Posterior cingulate gyrus (tissue), 11 donors: ENCODE measurements around the gene ADAMTS19.
"Not testable (repeated sequence)": the region's sequence is repeated elsewhere in the genome, so short reads cannot be mapped to it uniquely, and the experiment has no call there.

Source experiments
- DNase-seq, 10 donors: peaks; one replicate each; pipeline versions ENCODE4 v3.0.0 to v3.0.0-alpha.2; 2020 to 2021; ENCODE audit warnings: mixed read lengths in 3 of 10
- intact Hi-C: fragments of 100-400 bp; cut with DNase I; formaldehyde crosslinking; loops from one replicate; pipeline ENCODE4 v1.15.1; 2023

Gene ADAMTS19

DNA sequence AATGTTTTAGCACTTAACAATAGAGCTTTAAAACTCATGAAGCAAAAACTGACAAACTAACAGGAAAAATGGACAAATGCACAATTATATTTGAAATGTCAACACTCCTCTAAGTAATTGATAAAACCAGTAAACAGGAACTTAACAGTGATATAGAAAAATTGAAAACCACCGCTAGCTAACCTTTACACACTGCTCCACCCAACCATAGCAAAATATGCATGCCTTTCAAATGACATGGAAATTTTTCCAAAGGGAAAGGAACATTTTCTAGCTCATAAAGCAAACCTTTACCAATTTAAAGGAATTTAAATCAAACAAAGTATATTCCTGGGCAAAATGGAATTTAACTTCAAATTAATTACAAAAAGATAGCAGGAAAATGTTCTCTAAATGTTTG is 109.2 kb downstream of the ADAMTS19 start:
- no peak for DNase-seq
- intact Hi-C loops: no loop called here

DNA sequence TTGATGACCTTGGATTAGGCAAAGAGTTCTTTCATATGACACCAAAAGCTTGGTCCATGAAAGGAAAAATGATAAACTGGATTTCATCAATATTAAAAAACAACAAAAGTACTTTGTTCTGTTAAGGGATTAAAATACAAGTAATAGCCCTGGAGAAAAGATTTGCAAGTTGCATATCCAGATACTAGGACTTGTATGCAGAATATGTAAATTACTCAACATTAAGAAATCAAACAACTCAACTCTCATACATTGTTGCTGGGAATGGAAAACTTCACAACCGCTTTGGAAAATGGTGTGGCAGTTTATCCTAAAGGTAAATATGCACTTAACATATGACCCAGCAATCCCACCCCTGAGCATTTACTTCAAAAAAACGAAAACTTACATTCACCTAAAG is 112.0 kb downstream of the ADAMTS19 start:
- no peak for DNase-seq
- intact Hi-C loops: no loop called here

- DNase-seq, intact Hi-C loops: not testable (repeated sequence)
Measured at GRCh38 chr5:129584496-129584895, 124.4 kb downstream of the ADAMTS19 start.

DNA sequence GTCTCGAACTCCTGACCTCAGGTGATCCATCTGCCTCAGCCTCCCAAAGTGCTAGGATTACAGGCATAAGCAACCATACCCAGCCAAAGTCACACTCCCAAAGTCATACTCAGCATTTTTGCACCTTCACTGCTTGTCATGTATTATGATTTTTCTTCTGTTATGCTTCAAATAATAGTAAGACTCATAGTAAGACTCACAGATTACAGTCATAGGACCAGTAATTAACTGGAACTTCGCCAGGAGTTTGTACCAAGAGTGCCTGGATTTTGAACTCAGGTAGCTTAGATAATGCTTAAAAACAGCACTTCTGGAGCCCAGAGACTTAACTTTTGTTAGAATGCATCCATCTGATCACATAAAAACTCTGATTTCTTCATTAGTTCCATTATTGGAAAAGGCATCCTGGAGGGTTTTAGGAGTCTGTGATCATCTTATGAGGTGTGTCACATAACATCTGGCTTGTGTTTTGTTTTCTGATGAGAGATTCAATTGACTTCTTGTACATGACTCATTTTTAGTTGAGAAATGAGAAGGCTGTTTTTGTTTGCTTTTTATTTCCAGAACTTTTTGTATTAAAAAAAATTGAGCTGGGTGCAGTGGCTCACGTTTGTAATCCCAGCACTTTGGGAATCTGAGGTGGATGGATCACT is 131.5 kb downstream of the ADAMTS19 start:
- intact Hi-C loops: no loop called here
- DNase-seq: no peak

- intact Hi-C loops: no loop called here
- no peak for DNase-seq
Measured at GRCh38 chr5:129593525-129593924, 133.4 kb downstream of the ADAMTS19 start.

DNA sequence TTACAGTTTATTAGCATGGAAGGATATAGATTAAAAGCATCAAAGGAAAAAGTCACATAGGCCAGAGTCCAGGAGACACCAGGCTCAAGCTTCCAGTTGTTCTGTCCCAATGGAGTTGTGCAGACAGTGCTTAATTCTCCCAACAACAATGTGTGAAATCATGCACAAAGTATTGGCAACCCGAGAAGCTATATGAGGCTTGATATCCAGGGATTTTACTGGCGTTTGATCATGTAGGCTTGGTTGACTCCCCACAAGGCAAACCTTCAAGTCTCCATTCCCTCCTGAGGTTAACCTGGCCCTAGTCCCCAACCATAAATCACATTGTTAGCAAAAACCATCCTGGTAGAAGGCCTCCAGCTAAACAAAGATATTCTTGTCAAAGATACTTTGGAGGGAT is 141.5 kb downstream of the ADAMTS19 start:
- no peak for DNase-seq
- intact Hi-C loops: no loop called here

- no peak for DNase-seq
- intact Hi-C loops: no loop called here
Measured at GRCh38 chr5:129608350-129608749, 148.3 kb downstream of the ADAMTS19 start.

- intact Hi-C loops: no loop called here
- DNase-seq: no peak
Measured at GRCh38 chr5:129609710-129610109, 149.6 kb downstream of the ADAMTS19 start.

DNA sequence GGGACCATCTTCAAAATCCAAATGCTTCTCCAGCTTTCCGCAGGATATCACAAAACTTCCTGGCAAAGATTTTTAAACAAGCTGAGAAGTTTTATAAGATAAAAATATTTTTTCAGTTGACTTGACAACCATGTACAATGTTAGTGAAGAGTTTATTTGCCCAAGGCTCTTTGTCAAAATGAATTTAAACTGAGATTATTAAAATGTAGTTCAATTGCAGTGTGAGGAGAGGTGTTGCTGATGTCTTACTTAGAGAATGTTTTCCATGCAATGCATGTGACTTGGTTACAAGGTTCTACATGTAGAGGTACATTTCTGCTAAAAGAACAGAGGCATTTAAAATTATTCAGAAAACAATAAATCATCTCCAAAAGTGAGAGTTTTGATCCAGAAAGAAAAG is 156.4 kb downstream of the ADAMTS19 start:
- DNase-seq: no peak
- intact Hi-C loops: no loop called here

GRCh38 chr5:129617206-129617605 is 157.1 kb downstream of the ADAMTS19 start:
- DNase-seq: no peak
- intact Hi-C loops: no loop called here

DNA sequence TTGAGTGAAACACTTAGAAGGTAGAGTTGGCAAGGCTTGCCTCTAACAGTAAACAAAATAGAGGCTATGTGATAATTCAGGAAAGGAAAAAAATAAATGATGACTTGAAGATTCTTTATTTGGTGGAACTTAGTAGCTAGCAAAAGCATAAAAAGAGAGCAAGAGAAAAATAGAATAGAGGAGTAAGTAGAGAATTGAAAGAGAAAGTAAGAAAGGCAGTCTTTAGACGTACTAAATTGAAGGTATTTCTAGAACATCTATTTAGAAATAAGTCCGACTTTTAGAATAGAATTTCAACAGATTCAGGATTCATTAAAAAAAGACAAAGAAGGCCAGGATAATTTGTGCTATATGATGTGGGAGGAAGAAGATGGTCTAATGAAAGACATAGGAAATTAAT is 159.7 kb downstream of the ADAMTS19 start:
- intact Hi-C loops: no loop called here
- DNase-seq: no peak

DNA sequence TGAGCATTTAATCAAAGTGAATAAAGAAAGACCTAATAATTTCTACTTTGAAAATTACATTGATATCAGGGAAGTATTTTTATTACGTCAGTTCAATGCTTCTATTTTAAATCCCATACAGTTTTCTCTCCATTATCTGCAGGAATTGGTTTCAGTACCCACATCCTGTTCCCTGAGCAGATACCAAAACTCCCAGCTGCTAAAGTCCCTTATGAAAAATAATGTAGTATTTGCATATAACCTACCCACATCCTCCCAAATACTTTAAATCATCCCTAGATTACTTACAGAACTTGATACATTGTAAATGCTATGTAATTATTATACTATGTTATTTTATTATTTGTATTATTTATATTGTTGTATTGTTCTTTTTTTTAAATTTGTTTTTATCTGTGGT is 162.4 kb downstream of the ADAMTS19 start:
- intact Hi-C loops: no loop called here
- no peak for DNase-seq

DNA sequence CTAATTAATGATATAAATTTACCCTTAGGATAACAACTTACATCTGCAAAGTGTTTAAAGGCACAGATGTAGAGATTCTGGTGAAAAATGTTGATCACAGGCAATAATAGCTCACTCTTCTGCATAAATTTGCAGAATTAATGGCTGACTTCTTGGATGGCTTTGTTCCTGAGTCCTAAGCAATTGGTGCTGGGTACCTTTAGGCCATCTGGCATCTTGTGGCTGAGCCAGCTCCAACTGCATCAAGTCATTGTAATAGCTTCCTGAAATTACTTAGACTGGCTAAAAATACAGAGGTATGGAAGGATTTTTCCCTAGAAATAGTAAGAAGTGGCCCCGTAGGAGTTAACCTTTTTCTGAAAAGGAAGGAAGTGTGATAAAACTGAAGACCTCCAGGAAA is 169.5 kb downstream of the ADAMTS19 start:
- peak in 1 of 10 donors; percentile 7 for DNase-seq
- intact Hi-C loops: no loop called here

DNA sequence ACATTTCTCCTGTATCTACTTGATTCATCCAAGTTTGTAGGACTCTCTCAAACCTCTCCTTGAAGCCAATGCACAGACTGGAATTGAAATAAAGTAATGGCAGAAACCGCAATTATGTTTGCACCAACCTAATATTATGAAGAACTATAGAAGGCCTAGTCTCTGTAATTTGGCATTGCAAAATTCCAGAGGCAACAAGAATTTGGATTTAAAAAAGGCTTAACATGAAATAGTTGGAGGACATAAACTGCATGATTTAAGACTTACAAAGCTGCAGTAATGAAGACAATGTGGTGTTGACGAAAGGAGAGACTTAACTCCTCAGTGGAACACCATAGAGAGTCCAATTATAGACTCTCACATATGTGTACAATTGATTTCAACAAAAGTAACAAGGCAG is 170.0 kb downstream of the ADAMTS19 start:
- DNase-seq: no peak
- intact Hi-C loops: no loop called here

GRCh38 chr5:129631961-129632360 is 171.9 kb downstream of the ADAMTS19 start:
- DNase-seq: no peak
- intact Hi-C loops: no loop called here

DNA sequence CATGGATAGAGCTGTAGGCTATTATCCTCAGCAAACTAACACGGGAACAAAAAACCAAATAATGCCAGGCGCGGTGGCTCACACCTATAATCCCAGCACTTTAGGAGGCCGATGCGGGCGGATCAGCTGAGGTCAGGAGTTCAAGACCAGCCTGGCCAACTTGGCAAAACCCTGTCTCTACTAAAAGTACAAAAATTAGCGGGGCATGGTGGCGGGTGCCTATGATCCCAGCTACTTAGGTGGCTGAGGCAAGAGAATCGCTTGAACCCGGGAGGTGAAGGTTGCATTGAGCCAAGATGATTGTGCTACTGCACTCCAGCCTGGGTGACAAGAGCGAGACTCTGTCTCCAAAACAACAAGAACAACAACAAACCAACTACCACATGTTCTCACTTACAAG is 177.4 kb downstream of the ADAMTS19 start:
- intact Hi-C loops: not testable (repeated sequence)
- peak in 1 of 10 donors; percentile 50 for DNase-seq

DNA sequence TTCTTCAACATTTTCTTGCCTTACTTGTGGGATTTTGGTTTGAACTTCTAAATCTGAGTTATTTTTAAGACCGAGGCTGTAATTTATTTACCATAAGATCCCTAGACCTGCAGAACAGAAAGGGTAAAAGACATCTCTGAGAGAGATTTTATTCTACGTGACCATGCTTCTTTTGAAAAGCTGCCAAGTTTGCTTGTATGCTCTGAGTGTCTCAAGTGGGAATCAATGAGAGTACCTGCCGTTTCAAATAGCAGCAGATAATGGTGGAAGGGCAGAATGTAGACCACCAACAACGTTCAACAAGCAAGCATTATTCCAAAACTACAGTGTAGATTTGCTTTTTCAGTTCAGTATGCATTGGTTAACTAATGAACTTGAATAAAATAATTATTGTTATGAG is 179.2 kb downstream of the ADAMTS19 start:
- DNase-seq: no peak
- intact Hi-C loops: no loop called here

- intact Hi-C loops: no loop called here
Measured at GRCh38 chr5:129652349-129653056, 192.4 kb downstream of the ADAMTS19 start.

GRCh38 chr5:129653057-129653375 is 192.9 kb downstream of the ADAMTS19 start:
- intact Hi-C loops: no loop called here
- no peak for DNase-seq

More at GRCh38 chr5:129652349-129653056, 192.4 kb downstream of the ADAMTS19 start:
- DNase-seq: no peak

DNA sequence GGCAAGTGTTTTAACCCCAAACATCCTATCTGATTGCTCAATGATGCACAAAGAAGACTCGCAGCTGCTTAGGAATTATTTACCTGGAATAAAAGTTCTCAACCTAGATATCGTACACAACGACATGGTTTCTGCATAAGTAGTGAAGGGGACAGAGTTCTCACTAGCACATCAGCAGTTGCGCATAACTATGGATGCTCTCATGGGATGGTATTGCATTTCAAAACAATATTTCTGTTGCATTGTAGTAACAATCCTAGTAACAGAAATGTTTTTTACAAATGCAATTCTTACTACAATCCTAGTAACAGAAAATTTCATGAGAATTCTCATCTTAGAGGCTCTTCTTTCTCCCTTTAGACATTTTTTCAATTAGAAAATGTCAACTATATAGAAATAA is 193.3 kb downstream of the ADAMTS19 start:
- no peak for DNase-seq
- intact Hi-C loops: no loop called here

DNA sequence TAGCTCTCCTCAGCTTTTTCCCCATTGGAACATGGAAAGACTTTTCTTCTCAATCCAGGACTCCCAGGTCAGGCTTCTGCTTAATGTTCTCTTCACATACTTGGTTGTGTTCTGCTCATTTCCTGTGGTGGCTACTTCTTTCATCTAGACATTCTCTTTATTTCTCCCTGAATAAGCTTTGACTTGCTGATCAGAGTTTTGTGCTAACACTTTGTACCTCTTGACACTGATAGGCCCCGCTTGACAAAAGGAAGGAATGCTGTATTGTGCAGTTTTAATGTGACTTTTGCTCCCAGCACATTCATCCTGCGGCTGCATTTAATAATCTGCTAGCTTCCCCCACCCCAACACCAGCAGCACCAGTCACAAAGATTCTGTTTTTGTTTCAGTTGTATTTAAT is 196.9 kb downstream of the ADAMTS19 start:
- DNase-seq: no peak
- intact Hi-C loops: no loop called here

GRCh38 chr5:129658801-129659200 is 198.7 kb downstream of the ADAMTS19 start:
- DNase-seq: no peak
- intact Hi-C loops: no loop called here
